ENCODE measurements around the gene CD101. TPM values are rescaled to one million over a fixed set of nuclear protein-coding genes. Genes with fewer than 3 reads are reported as not detected.

The CD101 gene
- total RNA-seq, 1 donor from 2014 or later: 0.53 TPM

DNA sequence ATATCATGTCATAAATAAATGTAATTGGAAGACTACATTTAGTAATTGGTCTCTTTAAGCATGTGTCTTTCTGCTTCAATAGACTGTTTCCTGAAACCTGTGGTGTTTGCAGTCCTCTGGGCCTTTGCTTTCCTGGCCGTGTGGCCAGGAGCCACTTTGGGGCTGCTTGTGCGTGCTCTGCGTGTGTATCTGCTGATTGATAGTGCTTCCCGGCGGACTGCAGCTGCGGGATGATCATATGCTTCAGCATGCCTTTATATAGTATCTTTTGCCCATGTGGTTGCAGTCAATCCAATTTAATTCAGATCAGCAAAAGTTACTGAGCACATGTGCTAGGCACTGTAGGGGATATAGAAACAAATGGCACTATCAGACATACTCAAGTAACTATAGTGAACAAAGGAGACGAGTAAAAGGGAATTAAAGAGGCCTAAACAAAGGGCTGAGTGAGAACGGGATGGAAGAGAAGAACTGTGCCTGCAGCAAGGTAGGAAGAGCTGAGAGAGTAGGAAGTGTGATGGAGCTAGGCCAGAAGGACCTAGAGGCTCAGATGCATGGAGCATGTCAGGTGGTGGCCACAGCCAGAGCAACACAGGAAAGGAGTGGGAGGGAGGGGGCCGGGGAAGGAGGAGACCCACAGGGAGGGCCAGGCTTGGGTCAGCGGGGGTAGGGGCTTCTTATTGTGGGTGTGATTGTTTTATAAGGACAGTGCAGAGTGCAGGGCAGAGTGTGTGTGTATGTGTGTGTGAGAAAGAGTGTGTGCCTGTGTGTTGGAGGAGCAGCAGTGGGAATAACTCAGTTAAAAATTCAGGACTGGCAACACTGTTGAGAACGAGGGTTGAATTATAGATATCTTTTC lies 31.4 kb downstream of the CD101 start:
- no peak overlapping the region for H3K4me3 ChIP-seq (ENCODE audit: low read depth, low read length)
- H3K36me3 ChIP-seq (ENCODE audit: control insufficient read depth, insufficient read depth, low read length): no peaks in the 10 kb centered on the region
- FAIRE-seq (no peak), DNase-seq (ENCODE audit: low read depth) (no peak)
- TF ChIP-seq, protein P1, sequence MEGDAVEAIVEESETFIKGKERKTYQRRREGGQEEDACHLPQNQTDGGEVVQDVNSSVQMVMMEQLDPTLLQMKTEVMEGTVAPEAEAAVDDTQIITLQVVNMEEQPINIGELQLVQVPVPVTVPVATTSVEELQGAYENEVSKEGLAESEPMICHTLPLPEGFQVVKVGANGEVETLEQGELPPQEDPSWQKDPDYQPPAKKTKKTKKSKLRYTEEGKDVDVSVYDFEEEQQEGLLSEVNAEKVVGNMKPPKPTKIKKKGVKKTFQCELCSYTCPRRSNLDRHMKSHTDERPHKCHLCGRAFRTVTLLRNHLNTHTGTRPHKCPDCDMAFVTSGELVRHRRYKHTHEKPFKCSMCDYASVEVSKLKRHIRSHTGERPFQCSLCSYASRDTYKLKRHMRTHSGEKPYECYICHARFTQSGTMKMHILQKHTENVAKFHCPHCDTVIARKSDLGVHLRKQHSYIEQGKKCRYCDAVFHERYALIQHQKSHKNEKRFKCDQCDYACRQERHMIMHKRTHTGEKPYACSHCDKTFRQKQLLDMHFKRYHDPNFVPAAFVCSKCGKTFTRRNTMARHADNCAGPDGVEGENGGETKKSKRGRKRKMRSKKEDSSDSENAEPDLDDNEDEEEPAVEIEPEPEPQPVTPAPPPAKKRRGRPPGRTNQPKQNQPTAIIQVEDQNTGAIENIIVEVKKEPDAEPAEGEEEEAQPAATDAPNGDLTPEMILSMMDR (IDR thresholded peaks at IDR 0.05; ENCODE audit: insufficient read depth, low read length, severe bottlenecking): no peak
- no peaks in the 10 kb centered on the region for H3K27me3 ChIP-seq (ENCODE audit: control insufficient read depth, insufficient read depth, low read length)

DNA sequence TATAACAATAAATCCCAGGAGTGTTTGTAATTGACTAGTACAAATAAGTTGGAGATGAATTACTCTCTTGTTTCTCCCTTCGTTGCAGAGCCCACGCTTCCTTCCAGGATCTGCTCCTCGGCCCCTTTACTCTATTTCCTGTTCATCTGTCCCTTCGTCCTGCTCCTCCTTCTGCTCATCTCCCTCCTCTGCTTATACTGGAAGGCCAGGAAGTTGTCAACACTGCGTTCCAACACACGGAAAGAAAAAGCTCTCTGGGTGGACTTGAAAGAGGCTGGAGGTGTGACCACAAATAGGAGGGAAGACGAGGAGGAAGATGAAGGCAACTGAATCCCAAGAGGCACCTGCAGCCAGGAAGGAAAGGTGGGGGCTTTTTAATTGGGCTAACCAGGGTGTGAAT lies 32.2 kb downstream of the CD101 start:
- no peak overlapping the region for H3K4me3 ChIP-seq (ENCODE audit: low read depth, low read length)
- TF ChIP-seq, protein P1 (IDR thresholded peaks at IDR 0.05; ENCODE audit: insufficient read depth, low read length, severe bottlenecking): no peak
- FAIRE-seq (no peak), DNase-seq (ENCODE audit: low read depth) (no peak)
- H3K27me3 ChIP-seq (ENCODE audit: control insufficient read depth, insufficient read depth, low read length): no peaks in the 10 kb centered on the region
- H3K36me3 ChIP-seq (ENCODE audit: control insufficient read depth, insufficient read depth, low read length): no peaks in the 10 kb centered on the region

DNA sequence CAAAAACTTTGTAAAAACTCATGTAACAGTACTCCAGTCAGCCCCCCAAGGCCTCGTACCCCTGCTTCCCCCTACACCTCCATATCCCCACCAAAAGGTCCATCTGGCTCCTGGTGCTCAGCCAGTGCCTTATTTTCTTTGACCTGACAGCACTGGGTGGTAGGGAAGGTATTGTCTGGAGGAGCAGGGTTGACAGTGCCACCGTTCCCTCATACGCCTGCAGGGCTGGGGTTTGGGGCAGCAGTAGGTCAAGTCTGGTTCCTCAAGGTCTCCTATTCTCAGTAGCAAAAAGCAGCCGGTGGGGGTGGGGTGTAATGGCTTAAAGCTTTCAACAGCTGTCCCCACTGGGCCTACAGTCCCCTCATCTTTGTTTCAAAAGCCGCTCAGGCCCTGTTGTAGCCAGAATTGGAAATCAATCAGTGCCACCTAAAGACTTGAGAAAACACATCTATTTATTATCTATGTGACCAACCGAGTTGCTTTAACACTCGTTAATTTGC lies 33.3 kb downstream of the CD101 start:
- no peak for DNase-seq (ENCODE audit: low read depth)
- Histone ChIP-seq H3K36me3 (ENCODE audit: control insufficient read depth, insufficient read depth, low read length) (no peaks in the 10 kb centered on the region), H3K27me3 (ENCODE audit: control insufficient read depth, insufficient read depth, low read length) (no peaks in the 10 kb centered on the region), H3K4me3 (ENCODE audit: low read depth, low read length) (no peak overlapping the region)
- no peak for FAIRE-seq
- TF ChIP-seq, protein P1 (IDR thresholded peaks at IDR 0.05; ENCODE audit: insufficient read depth, low read length, severe bottlenecking): no peak

DNA sequence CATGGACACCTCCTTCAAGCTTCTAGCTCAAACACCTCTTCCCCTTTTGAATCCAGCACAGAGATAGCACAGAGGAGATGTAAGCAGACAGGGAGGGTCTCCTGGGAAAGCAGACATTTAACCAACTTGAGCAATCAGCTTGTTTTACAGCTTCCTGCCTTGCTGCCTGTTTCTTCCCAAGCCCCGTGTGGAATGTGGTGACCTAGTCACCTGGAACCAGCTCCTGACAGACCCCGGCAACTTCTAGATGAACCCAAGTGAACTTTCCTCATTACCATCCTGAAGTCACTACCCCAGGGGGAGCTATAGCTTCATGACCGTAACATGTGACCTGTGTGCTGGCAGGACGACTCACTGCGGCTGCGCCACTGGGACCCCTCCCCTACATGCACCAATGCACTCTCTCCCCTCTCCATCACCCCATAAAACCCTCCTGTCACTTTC lies 34.5 kb downstream of the CD101 start:
- peak; percentile 43 for FAIRE-seq
- Histone ChIP-seq H3K4me3 (ENCODE audit: low read depth, low read length) (no peak overlapping the region), H3K36me3 (ENCODE audit: control insufficient read depth, insufficient read depth, low read length) (no peaks in the 10 kb centered on the region), H3K27me3 (ENCODE audit: control insufficient read depth, insufficient read depth, low read length) (no peaks in the 10 kb centered on the region)
- TF ChIP-seq, protein P1 (IDR thresholded peaks at IDR 0.05; ENCODE audit: insufficient read depth, low read length, severe bottlenecking): no peak
- no peak for DNase-seq (ENCODE audit: low read depth)

- Histone ChIP-seq H3K27me3 (ENCODE audit: control insufficient read depth, insufficient read depth, low read length) (no peaks in the 10 kb centered on the region), H3K36me3 (ENCODE audit: control insufficient read depth, insufficient read depth, low read length) (no peaks in the 10 kb centered on the region), H3K4me3 (ENCODE audit: low read depth, low read length) (no peak overlapping the region)
- no peak for DNase-seq (ENCODE audit: low read depth)
- TF ChIP-seq, protein P1 (IDR thresholded peaks at IDR 0.05; ENCODE audit: insufficient read depth, low read length, severe bottlenecking): no peak
- no peak for FAIRE-seq
These were observed 36.2 kb downstream of the CD101 start for GRCh38 chr1:117037802-117038201.

All from bronchial epithelial cell (primary cell).